Neutrophil (primary cell): ENCODE data around the gene MTG1.

Experiments used
- H3K27ac ChIP-seq: fragments of 200-600 bp; sonication (generic); 2 replicates; pipeline ENCODE4 v1.5.1; 2016; ENCODE audit warnings: mild to moderate bottlenecking, moderate library complexity
- H3K27me3 ChIP-seq: fragments of 200-600 bp; sonication (generic); 2 replicates; pipeline ENCODE4 v1.6.0; 2016; ENCODE audit warnings: mild to moderate bottlenecking
- H3K36me3 ChIP-seq: fragments of 200-600 bp; sonication (generic); 2 replicates; pipeline ENCODE4 v1.5.1; 2017
- H3K4me1 ChIP-seq, 2 experiments: fragments of 200-600 bp in 1 of 2; sonication (generic) in 1 of 2; 1 replicate in 1 of 2; 2 replicates in 1 of 2; pipeline versions ENCODE4 v1.5.1 to v1.6.1; 2013 to 2016; ENCODE audit warnings: low read depth in 1 of 2, low read length in 1 of 2, mild to moderate bottlenecking in 1 of 2, moderate library complexity in 1 of 2; ENCODE audit not compliant: control insufficient read depth in 1 of 2, insufficient read depth in 1 of 2
- H3K4me3 ChIP-seq, 2 experiments: fragments of 200-600 bp in 1 of 2; sonication (generic) in 1 of 2; 1 replicate in 1 of 2; 2 replicates in 1 of 2; pipeline ENCODE4 v1.5.1; 2013 to 2016; ENCODE audit warnings: low read depth in 1 of 2, low read length in 1 of 2, mild to moderate bottlenecking in 1 of 2, moderate library complexity in 1 of 2
- H3K9me3 ChIP-seq: fragments of 200-600 bp; sonication (generic); 2 replicates; pipeline ENCODE4 v1.5.1; 2016
- TF ChIP-seq, protein P1 (sequence below): fragments of 200-600 bp; sonication (generic); IDR thresholded peaks from 2 replicates; pipeline ENCODE4 v1.5.1; 2016; ENCODE audit warnings: antibody characterized with exemption

Gene MTG1

GRCh38 chr10:133419211-133419950 lies 25.4 kb downstream of the MTG1 start:
- Histone ChIP-seq H3K27ac (no peak overlapping the region), H3K9me3 (no peaks in the 10 kb centered on the region), H3K4me1 (no peaks in the 10 kb centered on the region), H3K27me3 (peaks cover 30% of the 10 kb centered on the region), H3K4me3 (no peak overlapping the region), H3K36me3 (peaks cover 19% of the 10 kb centered on the region)
- TF ChIP-seq, protein P1, sequence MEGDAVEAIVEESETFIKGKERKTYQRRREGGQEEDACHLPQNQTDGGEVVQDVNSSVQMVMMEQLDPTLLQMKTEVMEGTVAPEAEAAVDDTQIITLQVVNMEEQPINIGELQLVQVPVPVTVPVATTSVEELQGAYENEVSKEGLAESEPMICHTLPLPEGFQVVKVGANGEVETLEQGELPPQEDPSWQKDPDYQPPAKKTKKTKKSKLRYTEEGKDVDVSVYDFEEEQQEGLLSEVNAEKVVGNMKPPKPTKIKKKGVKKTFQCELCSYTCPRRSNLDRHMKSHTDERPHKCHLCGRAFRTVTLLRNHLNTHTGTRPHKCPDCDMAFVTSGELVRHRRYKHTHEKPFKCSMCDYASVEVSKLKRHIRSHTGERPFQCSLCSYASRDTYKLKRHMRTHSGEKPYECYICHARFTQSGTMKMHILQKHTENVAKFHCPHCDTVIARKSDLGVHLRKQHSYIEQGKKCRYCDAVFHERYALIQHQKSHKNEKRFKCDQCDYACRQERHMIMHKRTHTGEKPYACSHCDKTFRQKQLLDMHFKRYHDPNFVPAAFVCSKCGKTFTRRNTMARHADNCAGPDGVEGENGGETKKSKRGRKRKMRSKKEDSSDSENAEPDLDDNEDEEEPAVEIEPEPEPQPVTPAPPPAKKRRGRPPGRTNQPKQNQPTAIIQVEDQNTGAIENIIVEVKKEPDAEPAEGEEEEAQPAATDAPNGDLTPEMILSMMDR, result no peak

DNA sequence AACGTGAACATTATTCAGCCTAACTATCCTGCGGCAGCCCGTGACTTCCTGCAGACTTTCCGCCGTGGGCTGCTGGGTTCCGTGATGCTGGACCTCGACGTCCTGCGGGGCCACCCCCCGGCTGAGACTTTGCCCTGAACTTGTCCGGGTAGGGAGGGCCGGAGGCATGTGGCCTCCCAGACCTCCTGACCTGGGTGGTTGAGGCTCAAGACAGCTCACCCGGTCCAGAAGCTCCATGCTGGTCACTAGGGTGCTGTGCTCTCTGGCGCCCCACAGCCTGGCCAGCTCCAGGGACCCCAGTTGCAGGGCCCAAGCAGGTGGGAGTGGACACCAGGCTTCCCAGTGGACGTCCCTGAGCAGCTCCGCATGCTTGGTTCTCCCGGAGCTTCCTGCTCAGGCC lies 26.1 kb downstream of the MTG1 start:
- Histone ChIP-seq H3K36me3 (peaks cover 19% of the 10 kb centered on the region), H3K27me3 (peaks cover 35% of the 10 kb centered on the region), H3K4me3 (no peak overlapping the region), H3K4me1 (no peaks in the 10 kb centered on the region), H3K27ac (no peak overlapping the region), H3K9me3 (no peaks in the 10 kb centered on the region)
- TF ChIP-seq, protein P1, result no peak

GRCh38 chr10:133420579-133420978 lies 26.6 kb downstream of the MTG1 start:
- Histone ChIP-seq H3K4me1 (no peaks in the 10 kb centered on the region), H3K9me3 (no peaks in the 10 kb centered on the region), H3K27me3 (peaks cover 40% of the 10 kb centered on the region), H3K4me3 (no peak overlapping the region), H3K36me3 (peaks cover 19% of the 10 kb centered on the region), H3K27ac (no peak overlapping the region)
- TF ChIP-seq, protein P1, result no peak

DNA sequence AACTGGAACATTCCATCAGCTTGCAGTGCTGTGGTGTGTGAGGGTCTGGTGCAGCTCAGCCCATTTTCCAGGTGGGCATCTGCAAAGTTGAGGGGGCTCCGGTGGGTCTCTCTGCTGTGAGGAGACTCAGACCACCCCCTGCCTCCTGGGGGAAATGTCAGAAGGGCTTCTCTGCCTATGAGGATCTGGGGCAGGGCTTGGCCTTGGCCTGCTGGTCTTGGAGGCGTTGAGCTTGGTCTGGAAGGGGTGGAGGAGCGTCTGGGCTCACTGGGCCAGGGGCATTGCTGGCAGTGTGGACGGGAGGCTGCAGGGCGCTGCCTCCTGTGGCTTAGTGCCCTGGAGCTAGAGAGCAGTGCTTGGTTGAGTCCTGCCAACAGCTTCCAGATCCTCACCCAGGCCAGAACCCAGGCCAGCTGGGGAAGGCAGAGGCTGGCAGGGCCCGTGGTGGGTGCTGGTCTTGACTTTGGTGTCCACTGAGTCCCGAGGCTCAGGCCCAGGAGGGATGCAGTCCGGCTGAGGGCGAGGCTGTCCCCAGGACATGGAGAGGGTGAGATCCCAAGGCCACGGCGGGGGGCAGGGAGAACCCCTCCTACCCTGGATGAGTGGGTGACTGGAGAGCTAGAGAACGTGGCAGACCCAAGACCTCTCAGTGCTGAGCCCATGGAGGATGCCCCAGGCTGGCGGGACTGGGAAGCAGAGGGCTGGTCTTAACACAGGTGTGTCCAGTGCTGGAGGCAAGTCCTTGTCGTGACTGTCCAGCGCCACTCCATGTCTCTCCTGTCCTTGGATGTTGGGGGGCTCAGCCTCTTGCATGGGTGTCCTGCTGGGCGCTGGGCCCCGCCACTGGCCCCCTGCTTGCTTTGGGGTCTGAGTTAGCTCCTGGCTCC lies 27.6 kb downstream of the MTG1 start:
- peaks cover 19% of the 10 kb centered on the region for H3K36me3 ChIP-seq
- H3K27ac ChIP-seq, result no peak overlapping the region
- H3K4me1 ChIP-seq, result no peaks in the 10 kb centered on the region
- H3K9me3 ChIP-seq, result no peaks in the 10 kb centered on the region
- peaks cover 40% of the 10 kb centered on the region for H3K27me3 ChIP-seq
- no peak overlapping the region for H3K4me3 ChIP-seq
- TF ChIP-seq, protein P1, result no peak

GRCh38 chr10:133422223-133422806 lies 28.4 kb downstream of the MTG1 start:
- Histone ChIP-seq H3K4me3 (no peak overlapping the region), H3K9me3 (no peaks in the 10 kb centered on the region), H3K36me3 (peaks cover 19% of the 10 kb centered on the region), H3K4me1 (no peaks in the 10 kb centered on the region), H3K27ac (no peak overlapping the region), H3K27me3 (peaks cover 40% of the 10 kb centered on the region)
- TF ChIP-seq, protein P1, result no peak
